Kidney (tissue), 14 donors: ENCODE results near the gene TUNAR. TPM values are rescaled to one million over a fixed set of nuclear protein-coding genes. Genes with fewer than 3 reads are reported as not detected.

Experiments used
- DNase-seq, 5 donors: peaks; one replicate each; pipeline ENCODE4 v3.0.0-alpha.2; 2013 to 2020
- FAIRE-seq: peaks from 2 replicates; lab custom pipeline; 2012; peaks lifted over from hg19 to GRCh38; lab: Jason Lieb, UNC
- H3K27ac ChIP-seq, 2 donors: one replicate each; pipeline ENCODE4 v1.7.0; 2013; ENCODE audit warnings: low read depth in 2 of 2, low read length in 2 of 2, inconsistent platforms in 1 of 2
- H3K27me3 ChIP-seq: one replicate; pipeline ENCODE4 v1.7.1; 2013; ENCODE audit warnings: low read length, inconsistent platforms; ENCODE audit not compliant: control insufficient read depth, insufficient read depth
- H3K36me3 ChIP-seq, 3 donors: one replicate each; pipeline versions ENCODE4 v1.7.0 to v1.7.1; 2013; ENCODE audit warnings: low read length in 3 of 3, control low read depth in 1 of 3, inconsistent platforms in 1 of 3; ENCODE audit not compliant: insufficient read depth in 3 of 3, control insufficient read depth in 2 of 3
- H3K4me1 ChIP-seq, 3 donors: one replicate each; pipeline versions ENCODE4 v1.7.0 to v1.7.1; 2013; ENCODE audit warnings: low read length in 3 of 3, inconsistent platforms in 1 of 3, low read depth in 1 of 3; ENCODE audit not compliant: control insufficient read depth in 2 of 3, insufficient read depth in 2 of 3
- H3K4me3 ChIP-seq, 3 donors: one replicate each; pipeline versions ENCODE4 v1.7.0 to v1.8.1; 2013; ENCODE audit warnings: low read length in 3 of 3, control low read depth in 1 of 3, inconsistent platforms in 1 of 3
- H3K9ac ChIP-seq, 3 donors: one replicate each; pipeline versions ENCODE4 v1.7.0 to v1.7.1; 2013; ENCODE audit warnings: low read length in 3 of 3, control low read depth in 1 of 3, inconsistent platforms in 1 of 3
- H3K9me3 ChIP-seq, 3 donors: one replicate each; pipeline versions ENCODE4 v1.7.0 to v1.7.1; 2013; ENCODE audit warnings: low read length in 3 of 3, control low read depth in 1 of 3, inconsistent platforms in 1 of 3; ENCODE audit not compliant: control insufficient read depth in 2 of 3, insufficient read depth in 1 of 3
- intact Hi-C: fragments of 100-400 bp; cut with DNase I; formaldehyde crosslinking; loops from one replicate; pipeline ENCODE4 v1.11.1; 2022
- polyA plus RNA-seq: library from polyadenylated mRNA; stranded (reverse); fragments of 350-450 nt; fragmentation: Illumina TruSeq; extraction: RNeasy Lipid Tissue Mini Kit (QIAGEN cat#74804); gene quantifications from one replicate; pipeline ENCODE4 v1.2.3, GENCODE V29; 2014; ENCODE audit warnings: low read depth, low replicate concordance; ENCODE audit not compliant: insufficient read depth
- total RNA-seq: library from RNA; stranded (reverse); fragmentation: NEBNext Ultra II Directional; extraction: Animal tissue kit (Norgen Biotek cat#: 25700); gene quantifications from one replicate; pipeline ENCODE4 v1.2.1, GENCODE V29; 2021
- TF ChIP-seq, protein P1 (sequence below): IDR thresholded peaks from 3 replicates; pipeline ENCODE4 v1.5.1; 2012; ENCODE audit warnings: mild to moderate bottlenecking, moderate library complexity, borderline replicate concordance; ENCODE audit not compliant: insufficient read depth; ENCODE audit errors: extremely low read depth
- donor health status: control.
- donor health status: control.
- donor health status: control.
- donor health status: control.
- donor health status: control.
- donor health status: DM: yes; HTN: yes; CAD: no.
- donor health status: Normal renal cell carcinoma (clear cell type).

The TUNAR gene
- total and polyA plus RNA-seq, 2 donors from 2014 or later = 0.82 TPM; not detected in 1

DNA sequence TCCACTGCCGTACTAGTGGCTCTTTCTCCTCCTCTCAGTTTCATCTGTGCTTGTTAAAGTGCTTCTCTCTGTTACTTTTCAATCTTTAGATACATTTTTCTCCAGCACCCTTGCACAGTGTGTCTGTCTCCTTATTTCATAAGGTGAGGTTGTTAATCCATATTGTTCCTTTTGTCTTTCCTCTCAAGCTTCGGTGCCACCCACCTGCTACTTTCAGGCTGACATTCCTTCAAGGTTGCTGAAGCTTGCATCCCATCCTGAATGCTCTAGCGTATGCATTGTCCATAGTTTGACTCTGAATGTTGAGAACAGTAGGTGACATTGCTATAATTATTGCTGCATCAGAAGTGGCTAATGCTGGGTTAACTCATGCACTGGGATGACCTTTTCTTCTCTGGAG is 20.6 kb downstream of the TUNAR start:
- TF ChIP-seq, protein P1, sequence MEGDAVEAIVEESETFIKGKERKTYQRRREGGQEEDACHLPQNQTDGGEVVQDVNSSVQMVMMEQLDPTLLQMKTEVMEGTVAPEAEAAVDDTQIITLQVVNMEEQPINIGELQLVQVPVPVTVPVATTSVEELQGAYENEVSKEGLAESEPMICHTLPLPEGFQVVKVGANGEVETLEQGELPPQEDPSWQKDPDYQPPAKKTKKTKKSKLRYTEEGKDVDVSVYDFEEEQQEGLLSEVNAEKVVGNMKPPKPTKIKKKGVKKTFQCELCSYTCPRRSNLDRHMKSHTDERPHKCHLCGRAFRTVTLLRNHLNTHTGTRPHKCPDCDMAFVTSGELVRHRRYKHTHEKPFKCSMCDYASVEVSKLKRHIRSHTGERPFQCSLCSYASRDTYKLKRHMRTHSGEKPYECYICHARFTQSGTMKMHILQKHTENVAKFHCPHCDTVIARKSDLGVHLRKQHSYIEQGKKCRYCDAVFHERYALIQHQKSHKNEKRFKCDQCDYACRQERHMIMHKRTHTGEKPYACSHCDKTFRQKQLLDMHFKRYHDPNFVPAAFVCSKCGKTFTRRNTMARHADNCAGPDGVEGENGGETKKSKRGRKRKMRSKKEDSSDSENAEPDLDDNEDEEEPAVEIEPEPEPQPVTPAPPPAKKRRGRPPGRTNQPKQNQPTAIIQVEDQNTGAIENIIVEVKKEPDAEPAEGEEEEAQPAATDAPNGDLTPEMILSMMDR = no peak
- Histone ChIP-seq H3K36me3 (no peaks in the 10 kb centered on the region), H3K4me3 (no peak overlapping the region), H3K27me3 (no peaks in the 10 kb centered on the region), H3K27ac (no peak overlapping the region), H3K9ac (no peak overlapping the region), H3K9me3 (no peaks in the 10 kb centered on the region), H3K4me1 (no peaks in the 10 kb centered on the region)
- FAIRE-seq (no peak), DNase-seq (no peak)
- intact Hi-C loops = no loop called here

DNA sequence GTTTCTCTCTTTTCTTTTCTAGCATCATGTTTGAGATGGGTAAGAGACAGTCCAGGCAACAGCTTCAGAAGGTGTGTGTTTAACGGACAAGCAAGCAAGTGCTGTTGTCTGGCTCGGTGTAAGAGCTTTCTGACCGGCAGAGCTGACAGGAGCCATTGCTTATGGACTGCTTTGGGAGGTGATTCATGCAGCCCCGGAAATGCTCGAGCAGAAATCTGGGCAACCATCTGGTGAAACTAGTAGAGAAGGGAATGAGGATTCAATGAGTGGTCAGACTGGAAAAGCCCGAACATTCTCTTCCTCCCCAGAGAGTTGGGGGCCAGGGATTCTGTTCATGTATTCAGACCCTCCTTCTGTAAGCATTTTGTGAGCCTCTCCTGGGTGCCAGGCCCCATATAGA is 24.4 kb downstream of the TUNAR start:
- TF ChIP-seq, protein P1 = no peak
- Histone ChIP-seq H3K4me3 (no peak overlapping the region), H3K9ac (no peak overlapping the region), H3K4me1 (no peaks in the 10 kb centered on the region), H3K36me3 (no peaks in the 10 kb centered on the region), H3K27ac (no peak overlapping the region), H3K27me3 (no peaks in the 10 kb centered on the region), H3K9me3 (no peaks in the 10 kb centered on the region)
- FAIRE-seq (no peak), DNase-seq (no peak)
- intact Hi-C loops = no loop called here

DNA sequence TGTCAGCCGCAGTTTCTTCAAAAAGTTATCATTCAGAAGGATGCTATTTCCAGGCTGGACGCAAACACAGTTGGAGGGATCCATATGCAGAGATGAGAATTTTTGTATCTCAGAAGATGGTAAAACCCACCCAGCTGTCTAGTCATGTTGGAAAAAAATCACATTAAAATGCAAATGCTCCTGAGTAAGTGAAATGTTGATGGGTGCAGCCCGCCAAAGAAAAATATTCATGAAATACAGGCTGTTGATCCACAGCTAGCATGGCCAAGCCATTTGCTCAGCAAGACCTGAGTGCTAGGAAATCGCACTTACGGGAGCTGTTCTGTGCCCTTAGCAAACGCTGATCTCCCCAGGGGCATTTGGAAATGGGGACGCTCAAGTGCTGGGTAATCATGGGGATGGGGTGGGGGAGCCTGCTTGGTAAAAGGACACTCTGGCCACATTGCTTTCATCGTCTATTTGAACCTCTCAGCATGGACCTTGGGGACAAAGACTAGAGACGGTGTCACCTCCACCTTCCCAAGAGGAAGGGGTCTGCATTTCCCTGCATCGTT is 25.7 kb downstream of the TUNAR start:
- Histone ChIP-seq H3K27ac (no peak overlapping the region), H3K4me3 (no peak overlapping the region), H3K4me1 (no peaks in the 10 kb centered on the region), H3K9ac (no peak overlapping the region), H3K9me3 (no peaks in the 10 kb centered on the region), H3K27me3 (no peaks in the 10 kb centered on the region), H3K36me3 (no peaks in the 10 kb centered on the region)
- intact Hi-C loops = no loop called here
- TF ChIP-seq, protein P1 = no peak
- no peak for FAIRE-seq
- no peak for DNase-seq

DNA sequence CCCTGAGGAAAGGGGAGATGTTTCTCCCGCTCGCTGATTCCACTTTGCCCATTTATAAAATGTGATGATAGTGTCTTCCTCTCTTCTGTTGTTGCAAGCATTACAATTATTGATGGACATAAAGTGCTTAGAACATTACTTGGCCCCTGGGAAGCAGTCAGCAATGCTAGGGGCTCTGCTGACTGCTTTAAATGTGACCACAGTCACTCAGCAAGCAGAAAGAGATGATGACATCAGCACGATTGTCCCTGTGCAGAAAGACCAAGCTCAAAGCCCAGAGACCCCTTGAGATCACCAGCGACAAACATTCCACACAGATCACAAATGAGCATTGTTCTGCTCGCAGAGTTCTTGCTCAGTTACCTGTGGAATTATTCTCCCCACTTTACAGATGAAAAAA is 26.5 kb downstream of the TUNAR start:
- FAIRE-seq = no peak

More for the DNA sequence above, 26.5 kb downstream of the TUNAR start:
- H3K9ac ChIP-seq = no peak overlapping the region
- TF ChIP-seq, protein P1 = no peak
- no peaks in the 10 kb centered on the region for H3K4me1 ChIP-seq
- intact Hi-C loops = no loop called here
- no peaks in the 10 kb centered on the region for H3K27me3 ChIP-seq
- no peak overlapping the region for H3K27ac ChIP-seq
- H3K4me3 ChIP-seq = no peak overlapping the region
- no peaks in the 10 kb centered on the region for H3K36me3 ChIP-seq
- DNase-seq = no peak
- no peaks in the 10 kb centered on the region for H3K9me3 ChIP-seq
